ENCODE measurements around the gene CCDC137.

Gene CCDC137

GRCh38 chr17:81646869-81647600, 19.5 kb upstream of the CCDC137 start:
- no peak for TF ChIP-seq CTCF (IDR thresholded peaks at IDR 0.05)

- no peak for TF ChIP-seq CTCF (IDR thresholded peaks at IDR 0.05)
Observed at GRCh38 chr17:81647640-81648012, 18.9 kb upstream of the CCDC137 start.

GRCh38 chr17:81648013-81648706, 18.4 kb upstream of the CCDC137 start:
- no peak for TF ChIP-seq CTCF (IDR thresholded peaks at IDR 0.05)

GRCh38 chr17:81648707-81649085, 17.8 kb upstream of the CCDC137 start:
- no peak for TF ChIP-seq CTCF (IDR thresholded peaks at IDR 0.05)

GRCh38 chr17:81650951-81651350, 15.6 kb upstream of the CCDC137 start:
- TF ChIP-seq CTCF (IDR thresholded peaks at IDR 0.05) = no peak

GRCh38 chr17:81651692-81652091, 14.8 kb upstream of the CCDC137 start:
- TF ChIP-seq CTCF (IDR thresholded peaks at IDR 0.05) = no peak

- no peak for TF ChIP-seq CTCF (IDR thresholded peaks at IDR 0.05)
Observed at GRCh38 chr17:81652906-81653771, 13.4 kb upstream of the CCDC137 start.
